GM19240 (cell line): ENCODE measurements around the gene IQSEC1.

ENCODE experiments used
- DNase-seq: peaks from one replicate; pipeline ENCODE4 v3.0.0; 2011; ENCODE audit warnings: low spot score; ENCODE audit not compliant: insufficient read length

Gene IQSEC1

DNA sequence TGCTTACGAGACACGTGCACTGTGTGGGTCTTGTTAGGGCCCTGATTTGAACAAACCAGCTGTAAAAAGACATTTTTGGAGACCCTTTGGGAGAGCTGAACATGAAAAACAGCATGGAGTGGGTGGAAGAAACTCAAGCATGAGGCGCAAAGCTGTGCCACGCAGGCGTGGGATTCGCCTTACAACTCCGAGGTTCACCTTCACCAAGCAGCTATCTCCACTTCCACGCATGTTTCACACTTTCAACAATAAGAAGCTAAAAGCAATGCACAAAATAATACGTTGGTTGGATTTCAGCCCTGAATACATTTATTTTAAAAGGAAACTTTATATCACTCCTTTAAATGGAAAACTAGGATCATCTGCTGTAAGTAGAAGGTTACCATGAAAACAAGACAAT is 42.5 kb downstream of the IQSEC1 start:
- no peak for DNase-seq

DNA sequence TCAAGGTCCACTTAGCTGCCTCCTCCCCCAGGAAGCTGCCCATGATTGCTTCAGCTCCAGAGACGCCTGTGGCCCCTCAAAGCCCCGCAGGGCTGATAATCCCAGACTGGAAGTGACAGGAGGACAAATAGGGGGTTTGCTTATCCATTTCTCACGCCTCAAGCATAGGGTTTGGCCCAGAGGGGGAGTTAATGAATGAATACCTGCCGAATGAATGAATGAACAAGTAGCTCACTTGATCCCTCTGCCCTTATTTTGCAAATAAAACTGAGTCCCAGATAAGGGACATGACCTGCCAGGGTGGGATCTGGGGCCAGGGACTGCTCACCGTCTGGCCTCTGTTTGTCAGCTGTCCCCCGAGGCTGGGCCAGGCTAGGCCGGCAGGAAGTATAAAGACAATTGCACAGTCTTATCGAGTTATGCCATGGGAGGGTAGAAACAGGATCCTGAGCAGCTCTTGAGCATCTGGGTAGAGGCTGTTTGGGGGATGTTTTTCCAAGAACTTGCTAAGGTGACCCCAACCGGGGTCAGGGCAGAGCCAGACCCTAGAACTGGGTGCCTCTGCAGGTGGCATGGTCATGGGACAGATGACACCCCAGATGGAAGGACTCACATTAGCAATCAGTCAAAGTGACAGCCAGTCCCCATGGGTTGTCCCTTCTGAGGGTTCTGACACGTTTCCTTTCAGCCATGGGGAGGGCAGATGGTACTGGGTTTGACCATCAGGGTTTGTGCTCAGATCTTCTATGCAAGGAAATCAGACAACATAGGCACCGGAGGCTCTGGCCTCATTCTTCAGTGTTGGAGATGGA is 45.0 kb downstream of the IQSEC1 start:
- no peak for DNase-seq

DNA sequence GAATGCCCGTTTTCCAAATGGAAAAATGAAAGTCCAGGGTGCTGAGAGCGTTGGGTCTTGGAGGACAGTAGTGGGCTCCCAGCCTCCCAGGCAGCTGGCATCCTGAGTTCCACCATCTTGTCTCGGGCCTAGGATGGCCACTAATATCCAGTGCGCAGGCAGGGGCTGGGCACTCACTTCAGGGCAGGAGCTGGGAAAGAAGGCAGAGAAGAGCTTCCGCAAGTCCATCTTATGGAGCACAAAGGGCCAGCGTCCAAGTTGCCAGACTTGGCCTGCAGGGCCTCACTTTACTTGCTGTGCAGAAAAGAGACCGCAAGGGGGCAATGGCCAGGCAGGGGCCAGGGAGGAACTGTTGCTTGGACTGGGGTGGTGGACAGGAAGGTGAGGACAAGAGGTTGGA is 46.1 kb downstream of the IQSEC1 start:
- DNase-seq: no peak

DNA sequence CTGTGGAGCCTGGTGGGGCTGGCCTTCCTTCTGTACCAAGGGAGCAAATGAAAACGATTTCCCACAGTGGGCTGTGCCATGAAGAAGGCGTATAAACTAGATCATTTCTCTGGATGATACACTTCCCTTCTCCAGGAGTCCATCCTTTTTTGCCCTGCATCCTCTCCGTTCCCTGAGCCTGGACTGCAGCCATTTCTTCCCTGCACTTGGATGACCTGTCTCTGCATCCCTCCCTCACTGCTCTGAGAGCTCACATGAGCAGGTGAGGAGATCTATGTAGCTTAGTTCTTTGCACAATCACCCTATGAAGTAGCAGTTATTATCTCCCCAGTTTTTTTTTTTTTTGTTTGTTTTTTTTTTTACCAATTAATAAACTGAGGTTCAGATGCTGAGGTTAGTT is 46.7 kb downstream of the IQSEC1 start:
- no peak for DNase-seq

DNA sequence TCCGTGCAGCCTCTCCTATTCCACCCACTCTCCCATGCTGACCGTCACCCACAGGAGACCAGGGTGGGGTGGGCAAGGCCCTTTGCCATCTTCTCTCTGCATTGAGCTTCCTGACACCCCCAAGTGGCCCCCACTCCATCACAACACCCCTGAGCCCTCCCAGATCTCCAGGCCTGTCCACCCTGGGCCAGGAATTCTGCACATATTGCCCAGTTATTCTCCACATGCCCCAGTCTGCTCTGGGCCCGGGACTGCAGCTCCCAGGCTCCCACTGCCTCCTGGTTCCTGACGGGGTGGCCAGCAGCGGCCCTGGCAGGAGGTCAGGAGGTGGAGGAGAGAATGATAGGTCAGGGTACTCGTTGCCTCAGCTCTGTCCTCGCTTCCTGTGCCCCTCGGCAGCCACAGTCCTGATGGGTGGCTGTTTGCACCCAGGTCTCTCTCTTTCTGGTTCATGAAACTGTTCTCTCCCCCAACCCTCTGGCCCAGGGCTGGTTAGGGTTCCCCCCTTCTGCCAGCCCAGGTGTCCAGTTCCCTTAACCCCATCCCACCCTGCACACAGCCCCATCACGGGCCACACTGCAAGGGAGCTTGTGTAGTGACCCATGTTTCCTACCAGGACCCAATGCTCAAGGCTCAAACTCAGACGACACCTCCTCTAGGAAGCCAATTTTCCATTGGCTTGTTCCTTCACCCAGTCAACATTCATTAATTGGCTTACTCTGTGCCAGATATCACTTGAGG is 47.3 kb downstream of the IQSEC1 start:
- DNase-seq: no peak

DNA sequence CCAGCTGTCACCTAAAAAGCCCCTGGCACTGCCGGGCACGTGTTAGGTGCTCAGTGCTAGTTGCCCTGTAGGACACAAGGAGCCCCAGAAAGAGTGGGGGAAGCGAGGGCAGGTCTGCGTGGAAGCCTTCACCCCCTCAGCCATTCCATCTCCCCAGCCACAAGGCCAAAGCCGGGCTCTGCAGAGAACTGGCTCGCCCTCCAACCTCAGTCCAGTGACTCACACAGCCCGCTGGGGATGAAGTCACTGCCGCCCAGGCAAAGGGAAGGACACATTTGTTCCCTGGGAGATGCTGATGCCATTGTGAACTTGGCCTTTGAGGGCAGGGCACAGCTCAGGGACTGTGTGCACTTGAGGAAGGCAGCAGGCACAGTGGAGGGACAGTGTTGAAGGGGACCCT is 48.1 kb downstream of the IQSEC1 start:
- no peak for DNase-seq

DNA sequence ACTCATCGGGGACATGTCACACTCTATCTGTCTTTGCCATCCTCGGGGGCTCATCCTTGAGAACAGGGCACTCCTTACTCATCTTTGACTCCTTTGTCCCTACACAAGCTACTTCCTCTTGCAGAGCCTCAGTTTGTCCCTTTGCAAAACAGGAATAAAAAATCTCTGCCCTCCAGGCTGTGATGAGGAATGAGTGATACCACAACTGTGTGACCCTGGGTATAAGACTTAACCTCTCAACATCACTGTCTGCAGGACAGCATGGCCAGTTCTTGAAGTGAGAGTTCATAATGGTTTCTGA is 48.5 kb downstream of the IQSEC1 start:
- DNase-seq: no peak

DNA sequence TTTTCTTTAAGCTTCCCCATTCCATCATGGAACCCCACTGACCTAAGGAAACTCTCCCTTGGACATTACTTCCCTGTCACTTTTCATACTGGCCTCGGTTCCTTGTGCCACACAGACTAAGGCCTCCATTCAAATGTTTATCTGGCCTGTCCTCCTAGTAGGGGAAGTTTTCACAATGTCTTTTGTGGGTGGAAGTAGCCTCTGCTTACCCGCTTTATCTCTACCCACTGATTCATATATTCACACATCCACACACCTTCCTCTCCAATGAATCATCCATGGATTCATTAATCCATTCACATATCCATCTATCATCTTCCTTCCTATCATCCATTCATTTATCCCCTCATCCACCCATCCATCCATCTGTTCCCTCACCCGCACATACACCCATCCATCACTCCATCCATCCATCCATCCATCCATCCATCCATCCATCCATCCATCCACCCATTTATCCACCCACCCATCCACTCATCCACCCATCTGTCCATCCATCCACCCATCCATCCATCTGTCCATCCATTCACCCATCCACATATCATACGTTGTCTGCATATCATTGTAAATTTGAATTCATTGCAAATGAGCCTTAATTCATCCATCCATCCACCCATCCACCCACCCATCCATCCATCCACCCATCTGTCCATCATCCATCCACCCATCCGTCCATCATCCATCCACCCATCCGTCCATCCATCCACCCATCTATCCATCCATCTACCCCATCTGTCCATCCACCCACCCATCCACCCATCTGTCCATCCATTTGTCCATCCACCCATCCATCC is 49.1 kb downstream of the IQSEC1 start:
- DNase-seq: no peak

DNA sequence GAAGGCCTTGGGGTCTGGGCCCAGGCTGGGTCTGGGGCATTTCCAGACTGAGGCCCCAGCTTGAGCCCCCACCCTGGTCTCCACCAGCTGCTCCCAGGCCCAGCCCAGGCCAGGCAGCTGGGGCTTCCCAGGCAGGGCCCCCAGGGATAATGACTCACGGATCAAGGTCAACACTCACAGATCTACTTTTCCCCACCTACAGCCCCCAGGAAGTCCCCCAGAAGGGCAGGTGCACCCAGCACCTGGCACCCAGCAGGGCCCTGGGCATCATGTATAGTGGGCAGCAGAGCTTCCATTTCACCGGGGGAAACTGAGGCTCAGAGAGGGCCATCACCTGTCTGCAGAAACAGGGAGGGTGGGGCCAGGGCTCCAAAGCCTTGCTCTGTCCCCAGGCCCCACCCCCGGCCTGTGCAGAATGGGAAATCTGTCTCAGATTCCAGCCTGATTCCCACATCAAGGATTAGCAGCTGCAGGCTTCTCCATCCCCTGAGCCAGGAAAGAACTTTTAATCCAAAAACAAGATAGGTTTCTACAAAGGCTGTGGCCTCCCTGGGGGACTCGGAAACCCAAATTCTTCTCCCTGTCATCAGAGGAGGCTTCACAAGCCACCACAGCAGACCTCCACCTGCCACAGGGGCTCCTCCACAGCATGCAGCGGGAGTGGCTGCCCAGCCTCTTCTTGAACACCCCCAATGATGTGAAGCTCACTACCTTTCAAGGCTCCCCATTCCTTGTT is 49.8 kb downstream of the IQSEC1 start:
- DNase-seq: no peak

DNA sequence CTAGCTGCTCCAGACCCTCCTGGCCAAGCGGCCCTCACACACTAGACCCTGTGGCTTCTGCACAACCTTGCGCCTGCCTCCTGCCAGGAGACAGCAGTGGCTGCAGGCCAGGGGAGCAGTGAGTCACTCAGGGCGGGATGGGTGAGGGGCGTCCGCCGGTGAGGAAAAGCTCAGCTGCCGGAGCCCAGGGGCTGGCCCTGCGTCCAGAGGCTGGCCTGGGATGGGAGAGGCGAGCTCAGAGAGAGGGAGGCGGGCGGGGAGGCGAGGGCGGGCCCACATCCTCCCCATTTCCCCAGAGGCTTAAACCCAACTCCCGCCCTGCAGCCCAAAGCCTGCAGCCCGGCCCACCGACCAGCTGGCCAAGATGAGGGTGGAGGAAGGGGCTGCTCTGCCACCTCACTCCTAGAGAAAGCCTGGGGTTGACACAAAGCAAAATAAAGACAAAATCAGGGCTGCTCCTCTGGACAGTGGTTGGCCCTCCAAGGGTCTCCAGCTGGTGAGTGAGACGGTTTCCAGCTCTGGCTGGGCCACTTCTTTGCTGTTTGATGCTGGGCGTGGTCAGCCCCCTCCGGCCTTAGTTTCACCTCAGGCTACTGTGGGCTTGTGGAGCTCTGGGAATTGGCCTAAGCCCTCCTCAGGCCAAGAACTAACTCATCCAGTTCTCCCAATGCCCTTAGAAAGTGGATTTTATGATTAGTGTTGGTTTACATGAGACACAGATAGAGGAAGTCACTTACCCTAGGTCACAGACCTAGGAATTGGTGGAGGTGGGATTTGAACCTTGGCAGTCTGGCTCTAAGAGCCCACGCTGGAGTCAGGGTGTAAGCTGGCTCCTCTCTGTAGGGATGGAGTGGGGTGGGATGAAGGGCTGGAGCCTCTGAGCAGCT is 50.6 kb downstream of the IQSEC1 start:
- DNase-seq: no peak

DNA sequence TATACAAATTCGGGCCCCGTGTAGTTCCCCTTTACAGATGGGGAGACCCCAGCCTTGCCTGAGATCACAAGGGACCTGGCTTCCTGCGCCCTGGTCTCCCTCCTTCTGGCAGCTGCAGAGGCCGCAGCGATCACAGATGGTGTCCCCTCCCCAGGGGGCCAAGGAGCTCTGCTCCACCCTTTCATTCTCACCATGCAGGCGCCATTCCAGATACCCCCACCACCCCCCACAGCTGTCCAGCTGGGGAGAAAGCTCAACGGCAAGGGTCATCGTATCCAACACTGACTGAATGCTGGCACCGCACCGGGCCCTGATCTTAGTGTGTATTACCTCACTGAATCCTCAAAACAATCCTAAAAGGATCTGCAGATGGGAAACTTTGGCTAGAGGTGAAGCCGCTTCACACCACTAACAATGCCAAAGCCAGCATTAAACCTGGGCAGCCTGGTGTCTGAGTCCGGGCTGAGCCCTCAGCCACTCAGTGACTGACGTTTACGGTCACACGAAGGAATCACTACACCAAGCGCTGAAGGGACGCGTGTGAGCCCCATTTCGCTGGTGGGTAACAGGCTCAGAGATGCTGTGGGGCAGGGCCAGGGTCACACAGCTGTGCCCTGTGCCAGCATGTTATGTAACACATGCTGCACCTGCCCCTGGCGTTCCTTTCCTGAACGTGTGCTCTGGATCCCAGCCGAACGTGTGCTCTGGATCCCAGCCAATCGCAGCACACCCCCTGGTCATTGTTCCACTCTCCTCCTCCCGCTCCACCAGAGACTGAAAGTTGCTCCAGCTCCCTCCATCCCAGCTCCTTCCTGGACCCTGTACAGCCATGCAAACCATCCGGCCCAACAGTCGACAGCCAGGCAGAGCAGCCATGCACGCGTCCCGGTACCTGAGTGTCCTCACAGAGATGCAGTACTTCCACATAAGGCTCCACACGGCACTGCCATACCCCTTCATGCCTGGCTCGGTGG is 51.8 kb downstream of the IQSEC1 start:
- no peak for DNase-seq

DNA sequence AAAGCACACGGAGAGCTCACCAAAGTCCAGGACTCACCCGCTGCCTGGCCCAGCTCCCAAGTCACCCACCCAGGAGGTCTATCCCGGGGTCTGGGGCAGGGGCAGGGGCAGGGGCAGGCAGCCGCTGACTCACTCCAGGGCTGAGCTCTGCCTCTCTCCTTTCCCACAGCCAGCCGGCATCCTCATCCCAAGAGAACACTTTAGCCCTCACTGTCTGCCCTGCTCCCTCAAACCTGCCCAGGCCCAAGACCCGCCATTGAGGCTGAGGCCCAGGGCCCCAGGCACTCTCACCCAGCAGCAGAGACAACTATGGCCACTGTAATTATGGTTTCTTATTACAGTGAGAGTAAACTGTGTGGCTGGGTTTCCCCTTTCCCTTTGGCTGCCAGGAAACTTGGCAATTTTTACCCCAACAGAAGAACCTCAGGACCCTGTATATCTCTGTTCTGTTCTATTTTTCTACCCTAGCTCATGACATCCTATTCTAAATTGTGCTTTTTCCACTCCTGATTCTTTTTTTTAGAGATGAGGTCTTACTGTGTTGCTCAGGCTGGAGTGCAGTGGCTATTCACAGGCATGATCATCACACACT is 53.0 kb downstream of the IQSEC1 start:
- DNase-seq: no peak

DNA sequence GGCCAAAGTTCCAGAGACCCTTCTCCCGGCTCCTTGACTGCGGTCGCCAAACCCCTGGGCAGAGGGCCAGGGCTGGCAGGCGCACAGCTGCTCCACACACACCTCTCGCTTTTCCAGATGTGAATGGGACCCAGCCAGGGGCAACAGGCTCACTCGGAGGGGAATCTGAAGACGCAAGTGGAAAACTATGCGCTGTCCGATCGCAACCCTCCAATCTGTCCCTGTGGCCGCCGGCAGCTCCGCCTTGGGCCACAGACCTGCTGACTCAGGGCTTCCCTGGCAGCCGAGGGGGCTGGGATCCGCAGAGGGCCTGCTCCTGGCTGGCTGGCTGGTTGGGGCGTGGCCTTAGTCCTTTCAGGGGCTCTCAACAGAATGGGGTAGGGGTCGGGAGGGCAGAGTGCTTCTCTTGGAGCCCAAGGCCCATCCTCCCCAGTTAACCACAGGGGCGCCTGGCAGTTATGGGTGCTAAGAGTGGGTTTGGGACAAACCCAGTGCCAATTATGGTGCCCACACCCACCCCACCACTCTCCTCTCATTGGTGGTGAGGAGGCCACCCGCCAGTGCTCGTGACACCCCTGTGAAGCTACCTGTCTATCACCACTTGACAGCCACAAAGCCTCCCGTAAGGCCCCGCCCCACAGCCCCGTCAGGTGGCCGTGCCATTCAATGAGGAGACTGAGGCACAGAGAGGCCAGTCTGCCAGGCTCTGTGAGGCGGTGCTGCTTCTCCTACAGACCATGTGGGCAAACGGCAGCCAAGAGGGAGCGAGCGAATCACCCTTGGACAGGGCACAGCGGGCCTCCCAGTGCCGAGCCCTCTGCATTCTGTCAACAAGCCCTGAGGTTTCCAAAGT is 53.8 kb downstream of the IQSEC1 start:
- DNase-seq: no peak

DNA sequence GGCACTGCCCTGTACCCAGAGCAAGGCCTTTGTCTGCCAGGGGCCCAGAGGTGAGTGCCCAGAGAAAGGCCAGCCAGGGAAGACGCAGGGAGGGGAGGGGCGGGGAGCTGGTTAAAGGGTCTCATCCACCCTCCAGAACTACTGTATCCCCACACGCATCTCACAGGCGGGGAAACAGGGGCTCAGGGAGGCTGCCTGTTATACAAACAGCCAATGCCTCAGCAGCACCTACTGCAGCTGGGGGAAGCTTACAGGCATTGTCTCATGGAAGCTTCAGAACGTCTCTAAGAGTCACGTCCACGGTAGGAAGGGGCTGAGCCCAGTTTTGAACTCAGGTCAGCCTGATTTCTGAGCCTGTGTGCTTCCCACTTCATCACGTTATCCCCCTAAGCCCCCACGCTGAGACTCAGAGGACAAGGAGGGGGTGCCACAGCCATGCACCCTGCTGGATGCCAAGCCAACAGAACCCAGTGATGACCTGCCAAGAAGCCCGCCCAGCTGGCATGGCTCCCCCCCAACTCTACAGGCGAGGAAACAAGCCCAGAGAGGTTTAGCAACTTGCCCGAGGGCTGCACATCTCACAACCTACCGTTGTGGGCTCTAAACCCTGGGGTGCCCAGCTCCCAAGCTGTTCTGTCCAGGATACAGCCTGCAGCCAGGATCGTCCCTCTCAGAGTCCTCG is 54.5 kb downstream of the IQSEC1 start:
- DNase-seq: no peak

DNA sequence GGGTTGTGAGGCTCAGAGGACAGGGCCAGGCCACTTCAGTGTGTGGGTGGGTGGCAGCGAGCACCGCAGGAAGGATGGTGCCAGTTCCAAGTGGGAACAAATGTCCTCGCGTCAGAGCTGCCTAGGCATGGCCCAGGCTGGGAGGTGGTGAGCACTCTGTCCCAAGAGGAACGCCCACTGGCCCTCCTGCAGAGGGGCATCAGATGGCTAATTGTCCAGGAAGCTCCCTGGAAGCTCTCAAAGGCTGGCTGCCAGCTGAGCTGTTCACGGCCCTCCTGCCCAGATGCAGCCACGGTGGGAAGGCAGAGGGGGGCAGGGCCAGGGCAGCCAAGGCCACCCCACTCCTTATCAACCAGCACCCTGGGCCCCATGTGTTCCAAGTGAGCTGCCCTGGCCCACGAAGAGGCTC is 55.2 kb downstream of the IQSEC1 start:
- no peak for DNase-seq

DNA sequence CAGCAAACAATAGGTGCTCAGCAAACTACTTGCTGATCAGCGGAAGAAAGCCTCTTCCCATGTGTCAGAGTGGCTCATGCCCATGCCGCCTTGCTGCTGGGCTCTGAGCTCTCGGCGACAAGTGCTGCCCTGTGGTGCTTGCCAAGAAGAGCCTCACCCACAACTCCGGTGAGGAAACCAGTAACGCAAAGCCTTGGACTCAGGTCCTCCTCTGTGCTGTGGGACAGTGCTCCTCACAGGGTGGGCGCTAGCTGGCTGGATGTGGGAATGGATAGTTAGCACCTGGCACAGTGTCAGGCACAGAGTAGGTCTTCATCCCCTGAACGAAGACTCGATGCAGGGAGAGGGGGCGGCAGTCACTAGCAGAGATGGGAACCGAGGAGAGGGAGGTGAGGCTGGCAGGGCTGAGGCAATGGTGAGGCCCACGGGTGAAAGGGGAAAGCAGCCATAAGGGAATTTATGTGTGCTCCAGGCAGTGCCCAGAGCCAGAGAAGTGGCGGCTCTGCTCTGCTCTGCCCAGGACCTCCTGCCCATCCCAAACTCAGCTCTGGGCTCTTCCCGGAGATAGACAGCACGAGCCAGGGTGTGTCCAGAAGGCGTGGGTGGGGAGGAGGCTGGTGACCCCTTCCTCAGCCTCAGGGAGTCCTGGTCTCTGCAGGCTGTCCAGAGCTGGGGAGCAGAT is 55.7 kb downstream of the IQSEC1 start:
- DNase-seq: no peak

DNA sequence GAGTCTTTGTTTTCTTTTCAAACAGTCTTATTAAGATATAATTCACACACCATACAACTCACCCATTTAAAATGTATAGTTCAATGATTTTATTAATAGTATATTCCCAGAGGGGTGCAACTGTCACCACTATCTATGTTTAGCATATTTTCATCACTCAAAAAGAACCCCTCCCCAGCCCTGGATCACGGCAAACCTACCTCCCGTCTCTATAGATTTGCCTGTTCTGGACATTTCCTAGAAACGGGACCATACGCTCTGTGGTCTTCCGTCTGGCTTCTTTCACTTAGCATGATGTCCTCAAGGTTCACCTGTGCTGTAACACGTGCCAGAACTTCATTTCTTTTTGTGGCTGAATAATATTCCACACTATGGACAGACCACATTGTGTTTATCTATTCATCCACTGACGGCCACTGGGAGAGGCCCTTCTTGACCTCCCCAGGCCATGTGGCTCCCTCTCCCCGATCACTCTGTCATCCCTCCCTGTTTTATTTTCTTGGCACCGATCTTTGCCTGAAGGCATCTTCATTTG is 56.4 kb downstream of the IQSEC1 start:
- DNase-seq: no peak
